Cardiac fibroblast (primary cell): ENCODE data around the gene CDC42EP1.

Experiments used
- DNase-seq, 2 donors: peaks; one replicate each; pipeline versions ENCODE4 v3.0.0 to v3.0.0-alpha.2; 2010; ENCODE audit warnings: low read depth in 2 of 2
- H3K4me3 ChIP-seq, 2 donors: replicated peaks in 1 of 2; 1 replicate in 1 of 2; 2 replicates in 1 of 2; pipeline ENCODE4 v1.5.1; 2011; ENCODE audit warnings: low read depth in 2 of 2, low read length in 2 of 2, mild to moderate bottlenecking in 2 of 2, moderate library complexity in 1 of 2
- CTCF ChIP-seq: IDR thresholded peaks from one replicate; pipeline ENCODE4 v1.5.1; 2011; ENCODE audit warnings: low read depth, mild to moderate bottlenecking, low read length, inconsistent platforms

The CDC42EP1 gene

DNA sequence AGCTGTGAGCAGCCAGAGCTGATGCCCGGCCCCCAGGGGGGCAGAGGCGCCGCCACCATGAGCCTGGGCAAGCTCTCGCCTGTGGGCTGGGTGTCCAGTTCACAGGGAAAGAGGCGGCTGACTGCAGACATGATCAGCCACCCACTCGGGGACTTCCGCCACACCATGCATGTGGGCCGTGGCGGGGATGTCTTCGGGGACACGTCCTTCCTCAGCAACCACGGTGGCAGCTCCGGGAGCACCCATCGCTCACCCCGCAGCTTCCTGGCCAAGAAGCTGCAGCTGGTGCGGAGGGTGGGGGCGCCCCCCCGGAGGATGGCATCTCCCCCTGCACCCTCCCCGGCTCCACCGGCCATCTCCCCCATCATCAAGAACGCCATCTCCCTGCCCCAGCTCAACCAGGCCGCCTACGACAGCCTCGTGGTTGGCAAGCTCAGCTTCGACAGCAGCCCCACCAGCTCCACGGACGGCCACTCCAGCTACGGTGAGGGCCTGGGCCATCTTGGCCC lies 6.1 kb downstream of the CDC42EP1 start:
- no peak overlapping the region for H3K4me3 ChIP-seq
- DNase-seq: no peak

DNA sequence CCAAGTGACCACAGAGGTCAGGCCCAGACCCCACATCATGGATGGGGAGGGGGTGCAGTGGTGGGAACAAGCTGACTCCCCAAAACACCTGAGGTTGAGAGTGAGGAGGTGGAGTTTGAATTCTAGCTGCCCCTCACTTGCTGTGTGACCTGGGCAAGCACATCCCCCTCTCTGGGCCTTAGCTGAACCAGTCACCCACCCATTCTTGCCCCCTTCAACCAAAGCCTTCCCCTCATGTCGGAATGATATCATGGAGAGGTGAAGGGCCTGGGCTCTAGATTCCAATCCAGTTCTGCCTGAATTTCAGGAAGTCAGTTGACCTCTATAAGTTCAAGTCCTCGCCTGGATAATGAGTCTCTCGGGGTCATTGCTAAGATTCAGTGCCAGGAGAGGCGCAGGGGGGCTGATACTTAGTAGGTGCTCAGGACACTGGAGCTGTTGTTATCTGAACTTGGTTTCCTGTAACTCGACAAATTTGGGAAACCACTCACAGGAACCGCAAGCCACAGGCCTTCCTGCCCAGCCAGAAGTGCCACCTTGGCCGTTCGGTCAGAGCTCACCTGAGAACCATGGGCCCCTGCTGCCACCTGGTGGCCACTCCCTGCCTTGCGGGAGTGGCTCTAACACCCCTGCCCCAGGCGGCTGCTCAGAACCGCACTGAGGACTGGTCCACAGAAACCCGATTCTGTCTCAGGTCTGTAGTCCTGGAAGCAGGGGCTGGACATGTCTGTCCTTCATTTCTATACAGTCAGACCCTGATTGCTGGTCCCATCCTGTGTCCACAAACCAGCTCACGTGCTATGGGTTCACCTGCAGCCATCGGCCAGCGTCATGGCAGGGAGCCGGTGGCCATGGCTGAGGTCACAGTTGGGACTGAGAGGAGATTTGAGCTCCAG lies 6.9 kb downstream of the CDC42EP1 start:
- peak; percentile 92 for TF ChIP-seq CTCF
- DNase-seq: peak; percentile 67
- H3K4me3 ChIP-seq: no peak overlapping the region

More for the DNA sequence above, 6.1 kb downstream of the CDC42EP1 start:
- TF ChIP-seq CTCF: no peak

DNA sequence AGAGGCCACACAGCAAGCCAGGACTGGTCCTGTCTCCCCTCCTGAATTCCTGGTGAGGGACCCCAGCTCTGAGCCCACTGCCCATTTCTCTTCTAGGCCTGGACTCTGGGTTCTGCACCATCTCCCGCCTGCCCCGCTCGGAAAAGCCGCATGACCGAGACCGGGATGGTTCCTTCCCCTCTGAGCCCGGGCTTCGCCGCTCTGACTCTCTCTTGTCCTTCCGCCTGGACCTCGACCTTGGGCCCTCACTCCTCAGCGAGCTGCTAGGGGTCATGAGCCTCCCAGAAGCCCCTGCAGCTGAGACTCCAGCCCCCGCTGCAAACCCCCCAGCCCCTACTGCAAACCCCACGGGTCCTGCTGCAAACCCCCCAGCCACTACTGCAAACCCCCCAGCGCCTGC lies 7.7 kb downstream of the CDC42EP1 start:
- no peak overlapping the region for H3K4me3 ChIP-seq
- DNase-seq: no peak
- TF ChIP-seq CTCF: no peak

GRCh38 chr22:37568448-37569008 lies 8.2 kb downstream of the CDC42EP1 start:
- no peak overlapping the region for H3K4me3 ChIP-seq
- no peak for TF ChIP-seq CTCF
- DNase-seq: no peak

GRCh38 chr22:37569009-37569920 lies 9.0 kb downstream of the CDC42EP1 start:
- DNase-seq: no peak
- no peak overlapping the region for H3K4me3 ChIP-seq
- no peak for TF ChIP-seq CTCF

GRCh38 chr22:37569921-37570660 lies 9.8 kb downstream of the CDC42EP1 start:
- no peak overlapping the region for H3K4me3 ChIP-seq
- DNase-seq: no peak
- TF ChIP-seq CTCF: no peak
